NB4 (cell line): Measurements from ENCODE around the gene MEF2A.

Source experiments
- CTCF ChIP-seq: IDR thresholded peaks from one replicate; pipeline ENCODE4 v1.5.1; 2012; ENCODE audit warnings: low read depth, low read length
- MAX ChIP-seq: IDR thresholded peaks from 2 replicates; pipeline ENCODE4 v1.6.1; 2011; ENCODE audit warnings: low read depth, low read length
- POLR2A ChIP-seq: IDR thresholded peaks from 2 replicates; pipeline ENCODE4 v1.6.1; 2011; ENCODE audit warnings: mild to moderate bottlenecking; ENCODE audit not compliant: insufficient read length; ENCODE audit errors: extremely low read depth

- no peak for TF ChIP-seq CTCF
- no peak for TF ChIP-seq POLR2A
- no peak for TF ChIP-seq MAX
These were observed 196.5 kb downstream of the MEF2A start for GRCh38 chr15:99762288-99762687.
